Endothelial cell of umbilical vein (primary cell): ENCODE data around the gene DST.

Experiments used
- EZH2 ChIP-seq: IDR thresholded peaks from 2 replicates; pipeline ENCODE4 v1.6.1; 2012; ENCODE audit warnings: borderline replicate concordance, low read depth, mild to moderate bottlenecking, moderate library complexity, low read length, inconsistent platforms; ENCODE audit not compliant: severe bottlenecking
- FOS ChIP-seq: IDR thresholded peaks from 2 replicates; pipeline ENCODE4 v1.6.1; 2011; ENCODE audit warnings: mild to moderate bottlenecking, low read length, moderate library complexity, borderline replicate concordance; ENCODE audit not compliant: insufficient read depth
- GATA2 ChIP-seq: IDR thresholded peaks from 2 replicates; pipeline ENCODE4 v1.7.0; 2011; ENCODE audit warnings: low read depth, mild to moderate bottlenecking, moderate library complexity, mixed read lengths, low read length; ENCODE audit not compliant: insufficient read length, insufficient read depth
- JUN ChIP-seq: IDR thresholded peaks from 2 replicates; pipeline ENCODE4 v1.6.1; 2011; ENCODE audit warnings: borderline replicate concordance, low read depth; ENCODE audit not compliant: insufficient read length, insufficient read depth
- MAX ChIP-seq: IDR thresholded peaks from 2 replicates; pipeline ENCODE4 v1.6.1; 2011; ENCODE audit not compliant: insufficient read depth, insufficient read length
- MYC ChIP-seq: IDR thresholded peaks from one replicate; pipeline ENCODE4 v1.6.1; 2011; ENCODE audit warnings: mild to moderate bottlenecking, low read depth, low read length
- POLR2A ChIP-seq: IDR thresholded peaks from 2 replicates; pipeline ENCODE4 v1.6.1; 2012; ENCODE audit warnings: low read depth, mild to moderate bottlenecking, control low read depth, low read length
- POLR2AphosphoS5 ChIP-seq: IDR thresholded peaks from 2 replicates; pipeline ENCODE4 v1.6.1; 2012; ENCODE audit warnings: low read depth, mild to moderate bottlenecking, control low read depth, low read length, moderate library complexity; ENCODE audit not compliant: insufficient read depth
- TF ChIP-seq, protein P1 (sequence below), 2 donors: IDR thresholded peaks; 1 replicate in 1 of 2; 2 replicates in 1 of 2; pipeline ENCODE4 v1.5.1; 2011; ENCODE audit warnings: low read length in 2 of 2, mild to moderate bottlenecking in 2 of 2, moderate library complexity in 2 of 2, control low read depth in 1 of 2, inconsistent platforms in 1 of 2, low read depth in 1 of 2; ENCODE audit not compliant: insufficient read depth in 1 of 2; ENCODE audit errors: extremely low read depth in 1 of 2

DNA sequence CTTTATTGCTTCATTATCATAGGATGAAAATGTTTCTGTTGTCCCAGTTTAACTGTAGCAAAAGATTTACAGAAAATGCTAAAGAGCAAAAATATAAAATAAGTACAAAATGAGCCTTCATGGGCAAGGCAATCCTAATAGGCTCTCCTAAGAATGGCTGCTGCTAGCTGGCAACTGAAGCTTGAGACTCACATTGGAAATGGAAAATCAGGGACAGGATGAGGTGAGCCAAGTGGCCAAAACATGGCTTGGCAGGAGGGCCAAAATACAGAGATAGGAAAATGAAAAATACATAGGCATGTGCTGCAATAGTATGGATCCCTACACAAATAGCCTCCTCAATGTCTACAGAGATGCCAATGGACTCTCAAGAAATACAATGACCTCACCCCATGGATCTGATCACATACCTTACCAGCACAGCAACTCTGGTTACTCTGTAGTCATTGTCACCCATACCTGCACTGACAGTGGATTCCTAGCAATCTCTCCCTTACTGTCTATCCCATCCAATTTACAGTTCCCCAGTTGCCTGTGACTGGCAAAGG lies 105.4 kb downstream of the DST start:
- TF ChIP-seq, protein P1, sequence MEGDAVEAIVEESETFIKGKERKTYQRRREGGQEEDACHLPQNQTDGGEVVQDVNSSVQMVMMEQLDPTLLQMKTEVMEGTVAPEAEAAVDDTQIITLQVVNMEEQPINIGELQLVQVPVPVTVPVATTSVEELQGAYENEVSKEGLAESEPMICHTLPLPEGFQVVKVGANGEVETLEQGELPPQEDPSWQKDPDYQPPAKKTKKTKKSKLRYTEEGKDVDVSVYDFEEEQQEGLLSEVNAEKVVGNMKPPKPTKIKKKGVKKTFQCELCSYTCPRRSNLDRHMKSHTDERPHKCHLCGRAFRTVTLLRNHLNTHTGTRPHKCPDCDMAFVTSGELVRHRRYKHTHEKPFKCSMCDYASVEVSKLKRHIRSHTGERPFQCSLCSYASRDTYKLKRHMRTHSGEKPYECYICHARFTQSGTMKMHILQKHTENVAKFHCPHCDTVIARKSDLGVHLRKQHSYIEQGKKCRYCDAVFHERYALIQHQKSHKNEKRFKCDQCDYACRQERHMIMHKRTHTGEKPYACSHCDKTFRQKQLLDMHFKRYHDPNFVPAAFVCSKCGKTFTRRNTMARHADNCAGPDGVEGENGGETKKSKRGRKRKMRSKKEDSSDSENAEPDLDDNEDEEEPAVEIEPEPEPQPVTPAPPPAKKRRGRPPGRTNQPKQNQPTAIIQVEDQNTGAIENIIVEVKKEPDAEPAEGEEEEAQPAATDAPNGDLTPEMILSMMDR (IDR thresholded peaks at IDR 0.05; ENCODE audit: extremely low read depth in 1 of 2, insufficient read depth in 1 of 2, low read depth in 1 of 2, low read length in 2 of 2) = no peak
- TF ChIP-seq EZH2 (no peak), POLR2AphosphoS5 (no peak), MAX (no peak), POLR2A (no peak), JUN (no peak), FOS (no peak), GATA2 (no peak), MYC (no peak)
